Esophagus muscularis mucosa (tissue), 3 donors: ENCODE data around the gene EIF4G2.

ENCODE experiments used
- CTCF ChIP-seq, 3 experiments: fragments of 200-600 bp in 2 of 3; fragments of 450-650 bp in 1 of 3; sonication (generic) in 2 of 3; IDR thresholded peaks; one replicate each; pipeline ENCODE4 v1.5.1; 2017 to 2019; ENCODE audit warnings: antibody characterized with exemption in 3 of 3, mild to moderate bottlenecking in 2 of 3, moderate library complexity in 1 of 3
- POLR2A ChIP-seq: fragments of 450-650 bp; IDR thresholded peaks from one replicate; pipeline ENCODE4 v1.6.1; 2017; ENCODE audit warnings: antibody characterized with exemption, moderate library complexity, mild to moderate bottlenecking, low read depth
- POLR2AphosphoS5 ChIP-seq, 2 donors: sonication (generic); formaldehyde crosslinking; IDR thresholded peaks; one replicate each; pipeline ENCODE4 v1.6.1; 2017; ENCODE audit warnings: antibody characterized with exemption in 2 of 2

DNA sequence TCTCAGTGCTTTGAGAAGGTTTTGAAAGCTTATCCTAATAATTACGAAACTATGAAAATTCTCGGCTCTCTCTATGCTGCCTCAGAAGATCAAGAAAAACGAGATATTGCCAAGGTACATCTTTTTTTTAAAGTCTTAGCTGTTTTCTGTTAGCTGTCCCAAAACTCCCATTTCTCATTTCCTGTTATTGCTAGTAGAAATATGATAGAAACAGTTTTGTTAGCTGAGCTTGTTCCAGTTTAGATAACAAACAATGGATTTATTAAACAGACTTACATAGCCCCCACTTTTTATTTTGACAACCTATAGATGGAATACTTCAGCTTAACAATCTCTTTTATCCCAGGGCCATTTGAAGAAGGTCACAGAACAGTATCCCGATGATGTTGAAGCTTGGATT lies 45.0 kb downstream of the EIF4G2 start:
- TF ChIP-seq CTCF (IDR thresholded peaks at IDR 0.05) (no peak), POLR2AphosphoS5 (IDR thresholded peaks at IDR 0.05) (no peak), POLR2A (no peak)
